ENCODE measurements around the gene MSI2. TPM values are rescaled to one million over a fixed set of nuclear protein-coding genes. Genes with fewer than 3 reads are reported as not detected.

The MSI2 gene
- total and polyA plus RNA-seq, 9 of the 15 experiments (the other 6 are each of a cell fraction or from before 2014, with no cell fraction given), result 4.6 to 61.8 (median 42.4) TPM

- FAIRE-seq (no peak), ATAC-seq (no peak), DNase-seq (ENCODE audit: extremely low read depth in 1 of 4, low spot score in 3 of 4) (no peak)
- Histone ChIP-seq H4K20me1 (replicated peaks; ENCODE audit: control insufficient read depth, insufficient read depth, low read length) (peaks cover 11% of the 10 kb centered on the region), H3K9me1 (ENCODE audit: control insufficient read depth, insufficient read depth, low read length) (no peaks in the 10 kb centered on the region), H3K4me3 (no peak overlapping the region), H3K27ac (ENCODE audit: extremely low read depth, low read depth, low read length) (no peak overlapping the region), H3K4me1 (replicated peaks in 1 of 2; ENCODE audit: control insufficient read depth in 2 of 2, insufficient read depth in 2 of 2, low read length in 2 of 2) (no peaks in the 10 kb centered on the region; a peak in 1 of 5 replicates), H3K36me3 (ENCODE audit: control insufficient read depth, insufficient read depth, low read length) (no peaks in the 10 kb centered on the region), H3K9ac (ENCODE audit: insufficient read depth in 1 of 2, low read depth in 2 of 2, low read length in 2 of 2) (no peak overlapping the region), H3K79me2 (ENCODE audit: control insufficient read depth, insufficient read depth, low read length) (no peaks in the 10 kb centered on the region), H3K27me3 (ENCODE audit: control insufficient read depth in 2 of 2, insufficient read depth in 2 of 2, low read length in 2 of 2) (no peaks in the 10 kb centered on the region), H3K4me2 (ENCODE audit: insufficient read depth, low read length) (no peak overlapping the region), H3K9me3 (replicated peaks; ENCODE audit: control insufficient read depth, insufficient read depth, low read depth, low read length) (no peaks in the 10 kb centered on the region), H2AFZ (ENCODE audit: low read depth, low read length) (no peak overlapping the region)
- CTCF ChIA-PET (ENCODE audit: low intra/inter-chr PET ratio), result no interaction called here
- POLR2A ChIA-PET, result interaction anchor here (0.6 kb wide), 1 partner anchor 128 kb away, joined by 3 read pairs; no protein-coding TSS in a partner anchor
- in situ Hi-C loops (cut with MboI), result no loop called here
- WGBS (ENCODE audit: insufficient coverage, low coverage, missing lambda C conversion rate), result 89% methylated on average over 9 of the region's 9 CpGs
- TF ChIP-seq CTBP1 (IDR thresholded peaks at IDR 0.05; ENCODE audit: borderline replicate concordance) (no peak), RBM22 (IDR thresholded peaks at IDR 0.05; ENCODE audit: low read depth, low read length, poor library complexity, severe bottlenecking) (no peak)
- no TSS peak for BruUV-seq (replicated peaks)
- intact Hi-C loops (cut with micrococcal nuclease), result no loop called here
Measured at GRCh38 chr17:57501016-57501415, 244.7 kb downstream of the MSI2 start.

DNA sequence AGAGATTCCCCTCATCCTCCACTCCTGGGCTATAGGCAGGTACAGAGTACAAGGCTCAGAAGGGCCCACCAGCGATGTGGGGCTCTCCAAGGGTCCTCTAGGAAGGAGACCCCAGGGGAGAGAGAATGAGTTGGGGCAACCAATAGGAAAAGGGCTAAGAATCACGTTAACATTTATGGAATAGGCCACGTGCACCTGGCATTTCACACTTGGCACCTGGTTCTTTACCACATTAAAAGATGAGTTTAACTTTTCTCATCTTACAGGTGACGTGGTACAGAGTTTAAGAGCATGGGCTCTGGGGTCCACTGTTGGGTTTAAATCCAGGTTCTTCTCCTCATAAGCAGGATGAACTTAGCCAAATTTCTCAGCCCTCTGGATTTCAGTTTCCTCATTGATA lies 245.7 kb downstream of the MSI2 start:
- no peak overlapping the region for H3K4me2 ChIP-seq (ENCODE audit: insufficient read depth, low read length)
- in situ Hi-C loops (cut with MboI) (no loop called here), intact Hi-C loops (cut with micrococcal nuclease) (no loop called here)
- no TSS peak for BruUV-seq (replicated peaks)
- ChIA-PET CTCF (ENCODE audit: low intra/inter-chr PET ratio) (no interaction called here), POLR2A (no interaction called here)
- no peaks in the 10 kb centered on the region for H3K36me3 ChIP-seq (ENCODE audit: control insufficient read depth, insufficient read depth, low read length)
- DNase-seq (ENCODE audit: extremely low read depth in 1 of 4, low spot score in 3 of 4) (no peak), FAIRE-seq (no peak), ATAC-seq (no peak)
- no peak overlapping the region for H2AFZ ChIP-seq (ENCODE audit: low read depth, low read length)
- no peaks in the 10 kb centered on the region for H3K9me3 ChIP-seq (replicated peaks; ENCODE audit: control insufficient read depth, insufficient read depth, low read depth, low read length)
- no peak overlapping the region for H3K4me3 ChIP-seq
- no peaks in the 10 kb centered on the region for H3K9me1 ChIP-seq (ENCODE audit: control insufficient read depth, insufficient read depth, low read length)
- WGBS (ENCODE audit: insufficient coverage, low coverage, missing lambda C conversion rate), result 67% methylated on average over 4 of the region's 4 CpGs
- no peaks in the 10 kb centered on the region for H3K27me3 ChIP-seq (ENCODE audit: control insufficient read depth in 2 of 2, insufficient read depth in 2 of 2, low read length in 2 of 2)
- H4K20me1 ChIP-seq (replicated peaks; ENCODE audit: control insufficient read depth, insufficient read depth, low read length), result peaks cover 17% of the 10 kb centered on the region
- no peak overlapping the region for H3K9ac ChIP-seq (ENCODE audit: insufficient read depth in 1 of 2, low read depth in 2 of 2, low read length in 2 of 2)
- no peaks in the 10 kb centered on the region for H3K79me2 ChIP-seq (ENCODE audit: control insufficient read depth, insufficient read depth, low read length)
- H3K27ac ChIP-seq (ENCODE audit: extremely low read depth, low read depth, low read length), result no peak overlapping the region
- peaks cover 5% of the 10 kb centered on the region in 2 experiments; a peak in 3 of 5 replicates for H3K4me1 ChIP-seq (replicated peaks in 1 of 2; ENCODE audit: control insufficient read depth in 2 of 2, insufficient read depth in 2 of 2, low read length in 2 of 2)
- TF ChIP-seq RAD51 (IDR thresholded peaks at IDR 0.05; ENCODE audit: borderline replicate concordance, low read depth) (no peak), ELF4 (CRISPR knock-in tag; IDR thresholded peaks at IDR 0.05) (no peak), HDAC3 (IDR thresholded peaks at IDR 0.05; ENCODE audit: borderline replicate concordance, partially characterized antibody) (no peak), YBX1 (IDR thresholded peaks at IDR 0.05) (no peak), ZBTB9 (CRISPR knock-in tag; IDR thresholded peaks at IDR 0.05) (no peak), FOXA1 (IDR thresholded peaks at IDR 0.05; ENCODE audit: borderline replicate concordance) (no peak), ZNF717 (CRISPR knock-in tag; IDR thresholded peaks at IDR 0.05) (no peak), RCOR1 (IDR thresholded peaks at IDR 0.05; ENCODE audit: borderline replicate concordance in 1 of 2, low read depth in 2 of 2, low read length in 2 of 2) (no peak), HDAC6 (IDR thresholded peaks at IDR 0.05; ENCODE audit: low read depth, low read length) (no peak), CCNT2 (IDR thresholded peaks at IDR 0.05; ENCODE audit: borderline replicate concordance, extremely low read depth, insufficient read length, low read depth, low read length) (no peak)
- TF ChIP-seq, protein P1, sequence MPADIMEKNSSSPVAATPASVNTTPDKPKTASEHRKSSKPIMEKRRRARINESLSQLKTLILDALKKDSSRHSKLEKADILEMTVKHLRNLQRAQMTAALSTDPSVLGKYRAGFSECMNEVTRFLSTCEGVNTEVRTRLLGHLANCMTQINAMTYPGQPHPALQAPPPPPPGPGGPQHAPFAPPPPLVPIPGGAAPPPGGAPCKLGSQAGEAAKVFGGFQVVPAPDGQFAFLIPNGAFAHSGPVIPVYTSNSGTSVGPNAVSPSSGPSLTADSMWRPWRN (IDR thresholded peaks at IDR 0.05; ENCODE audit: low read depth), result no peak

Data from K562 (cell line).